GM12873 (cell line): ENCODE results near the gene JAK1.

Experiments used
- CTCF ChIP-seq: IDR thresholded peaks from 2 replicates; pipeline ENCODE4 v1.5.1; 2012; ENCODE audit warnings: low read depth, mild to moderate bottlenecking, moderate library complexity, low read length, control low read depth; ENCODE audit not compliant: insufficient read depth; ENCODE audit errors: missing control alignments

JAK1 gene

GRCh38 chr1:64892576-64893573 lies 73.5 kb downstream of the JAK1 start:
- no peak for TF ChIP-seq CTCF

GRCh38 chr1:64891448-64891825 lies 74.9 kb downstream of the JAK1 start:
- no peak for TF ChIP-seq CTCF

GRCh38 chr1:64890699-64891447 lies 75.5 kb downstream of the JAK1 start:
- TF ChIP-seq CTCF: no peak

GRCh38 chr1:64887689-64888217 lies 78.6 kb downstream of the JAK1 start:
- TF ChIP-seq CTCF: no peak

GRCh38 chr1:64886877-64887276 lies 79.5 kb downstream of the JAK1 start:
- no peak for TF ChIP-seq CTCF

GRCh38 chr1:64885648-64886047 lies 80.7 kb downstream of the JAK1 start:
- no peak for TF ChIP-seq CTCF
